ENCODE measurements around the gene TP53.

TP53 gene

DNA sequence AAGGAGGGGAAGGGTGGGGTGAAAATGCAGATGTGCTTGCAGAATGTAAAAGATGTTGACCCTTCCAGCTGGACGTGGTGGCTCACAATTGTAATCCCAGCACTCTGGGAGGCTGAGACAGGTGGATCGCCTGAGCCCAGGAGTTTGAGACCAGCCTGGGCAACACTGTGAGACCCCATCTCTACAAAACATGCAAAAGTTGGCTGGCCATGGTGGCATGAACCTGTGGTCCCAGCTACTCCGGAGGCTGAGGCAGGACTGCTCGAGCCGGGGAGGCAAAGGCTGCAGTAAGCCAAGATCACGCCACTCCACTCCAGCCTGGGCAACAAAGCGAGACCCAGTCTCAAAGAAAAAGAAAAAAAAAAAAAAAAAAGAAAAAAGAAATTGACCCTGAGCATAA, 18.8 kb downstream of the TP53 start:
- TF ChIP-seq, protein P1, sequence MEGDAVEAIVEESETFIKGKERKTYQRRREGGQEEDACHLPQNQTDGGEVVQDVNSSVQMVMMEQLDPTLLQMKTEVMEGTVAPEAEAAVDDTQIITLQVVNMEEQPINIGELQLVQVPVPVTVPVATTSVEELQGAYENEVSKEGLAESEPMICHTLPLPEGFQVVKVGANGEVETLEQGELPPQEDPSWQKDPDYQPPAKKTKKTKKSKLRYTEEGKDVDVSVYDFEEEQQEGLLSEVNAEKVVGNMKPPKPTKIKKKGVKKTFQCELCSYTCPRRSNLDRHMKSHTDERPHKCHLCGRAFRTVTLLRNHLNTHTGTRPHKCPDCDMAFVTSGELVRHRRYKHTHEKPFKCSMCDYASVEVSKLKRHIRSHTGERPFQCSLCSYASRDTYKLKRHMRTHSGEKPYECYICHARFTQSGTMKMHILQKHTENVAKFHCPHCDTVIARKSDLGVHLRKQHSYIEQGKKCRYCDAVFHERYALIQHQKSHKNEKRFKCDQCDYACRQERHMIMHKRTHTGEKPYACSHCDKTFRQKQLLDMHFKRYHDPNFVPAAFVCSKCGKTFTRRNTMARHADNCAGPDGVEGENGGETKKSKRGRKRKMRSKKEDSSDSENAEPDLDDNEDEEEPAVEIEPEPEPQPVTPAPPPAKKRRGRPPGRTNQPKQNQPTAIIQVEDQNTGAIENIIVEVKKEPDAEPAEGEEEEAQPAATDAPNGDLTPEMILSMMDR (conservative IDR thresholded peaks at IDR 0.05; ENCODE audit: low read length) = no peak
- no peak for TF ChIP-seq EZH2phosphoT487 (IDR thresholded peaks at IDR 0.05; ENCODE audit: borderline replicate concordance)
- peaks cover 49% of the 10 kb centered on the region; the same call in 1 of the 2 replicates for H3K36me3 ChIP-seq (ENCODE audit: insufficient read depth, low read length)
- peaks cover 4% of the 10 kb centered on the region; the same call in 1 of the 2 replicates for H3K9me3 ChIP-seq (ENCODE audit: insufficient read depth, low read depth, low read length)
- H4K20me1 ChIP-seq (ENCODE audit: insufficient read depth, low read length, poor library complexity, severe bottlenecking) = no peaks in the 10 kb centered on the region
- no peaks in the 10 kb centered on the region for H3K4me1 ChIP-seq (ENCODE audit: insufficient read depth, low read length, poor library complexity, severe bottlenecking)
- no peak overlapping the region for H3K4me2 ChIP-seq (ENCODE audit: low read depth, low read length, poor library complexity, severe bottlenecking)
- no peak overlapping the region for H2AFZ ChIP-seq (ENCODE audit: low read length)
- no peak overlapping the region for H3K4me3 ChIP-seq (ENCODE audit: low read length, poor library complexity, severe bottlenecking)
- H3K9me2 ChIP-seq (replicated peaks; ENCODE audit: low read depth, low read length) = no peaks in the 10 kb centered on the region
- H3F3A ChIP-seq (ENCODE audit: low read depth) = no peaks in the 10 kb centered on the region
- H3K79me2 ChIP-seq (ENCODE audit: insufficient read depth, low read length) = no peaks in the 10 kb centered on the region
- no peaks in the 10 kb centered on the region for H3K27me3 ChIP-seq (ENCODE audit: insufficient read depth, low read length, poor library complexity, severe bottlenecking)
- H3K9ac ChIP-seq (ENCODE audit: low read depth, low read length, poor library complexity, severe bottlenecking) = no peak overlapping the region

- no peaks in the 10 kb centered on the region for H3K79me2 ChIP-seq (ENCODE audit: insufficient read depth, low read length)
- H3K4me1 ChIP-seq (ENCODE audit: insufficient read depth, low read length, poor library complexity, severe bottlenecking) = no peaks in the 10 kb centered on the region
- TF ChIP-seq EZH2phosphoT487 (IDR thresholded peaks at IDR 0.05; ENCODE audit: borderline replicate concordance) = no peak
- TF ChIP-seq, protein P1 (conservative IDR thresholded peaks at IDR 0.05; ENCODE audit: low read length) = no peak
- H3K4me3 ChIP-seq (ENCODE audit: low read length, poor library complexity, severe bottlenecking) = no peak overlapping the region
- H2AFZ ChIP-seq (ENCODE audit: low read length) = no peak overlapping the region
- no peaks in the 10 kb centered on the region for H4K20me1 ChIP-seq (ENCODE audit: insufficient read depth, low read length, poor library complexity, severe bottlenecking)
- H3K27me3 ChIP-seq (ENCODE audit: insufficient read depth, low read length, poor library complexity, severe bottlenecking) = no peaks in the 10 kb centered on the region
- H3K9me3 ChIP-seq (ENCODE audit: insufficient read depth, low read depth, low read length) = no peaks in the 10 kb centered on the region
- peaks cover 43% of the 10 kb centered on the region; the same call in 1 of the 2 replicates for H3K36me3 ChIP-seq (ENCODE audit: insufficient read depth, low read length)
- no peaks in the 10 kb centered on the region for H3K9me2 ChIP-seq (replicated peaks; ENCODE audit: low read depth, low read length)
- H3K4me2 ChIP-seq (ENCODE audit: low read depth, low read length, poor library complexity, severe bottlenecking) = no peak overlapping the region
- no peaks in the 10 kb centered on the region for H3F3A ChIP-seq (ENCODE audit: low read depth)
- H3K9ac ChIP-seq (ENCODE audit: low read depth, low read length, poor library complexity, severe bottlenecking) = no peak overlapping the region
These were observed 19.5 kb downstream of the TP53 start for GRCh38 chr17:7667656-7668406.

GRCh38 chr17:7656958-7657609, 30.2 kb downstream of the TP53 start:
- Histone ChIP-seq H4K20me1 (ENCODE audit: insufficient read depth, low read length, poor library complexity, severe bottlenecking) (no peaks in the 10 kb centered on the region), H3K9me2 (replicated peaks; ENCODE audit: low read depth, low read length) (no peaks in the 10 kb centered on the region), H3K27me3 (ENCODE audit: insufficient read depth, low read length, poor library complexity, severe bottlenecking) (no peaks in the 10 kb centered on the region), H3K79me2 (ENCODE audit: insufficient read depth, low read length) (no peaks in the 10 kb centered on the region), H3K4me1 (ENCODE audit: insufficient read depth, low read length, poor library complexity, severe bottlenecking) (no peaks in the 10 kb centered on the region), H3K4me3 (ENCODE audit: low read length, poor library complexity, severe bottlenecking) (no peak overlapping the region), H3K36me3 (ENCODE audit: insufficient read depth, low read length) (no peaks in the 10 kb centered on the region), H3K9ac (ENCODE audit: low read depth, low read length, poor library complexity, severe bottlenecking) (no peak overlapping the region), H3K9me3 (ENCODE audit: insufficient read depth, low read depth, low read length) (no peaks in the 10 kb centered on the region), H3F3A (ENCODE audit: low read depth) (no peaks in the 10 kb centered on the region), H2AFZ (ENCODE audit: low read length) (no peak overlapping the region), H3K4me2 (ENCODE audit: low read depth, low read length, poor library complexity, severe bottlenecking) (no peak overlapping the region)
- TF ChIP-seq, protein P1 (conservative IDR thresholded peaks at IDR 0.05; ENCODE audit: low read length) = no peak
- no peak for TF ChIP-seq EZH2phosphoT487 (IDR thresholded peaks at IDR 0.05; ENCODE audit: borderline replicate concordance)
